Activated T-helper 2 cell treated with anti-CD3 and anti-CD28 coated beads, Interferon-gamma antibody, Interleukin-2, Interleukin-4, amounts not matched to agents 10 μg/mL and 5 μg/mL and 100 μg/mL, durations not matched to agents 14 hours and 24 hours and 36 hours (primary cell): ENCODE data around the gene PLEKHA7. TPM values are rescaled to one million over a fixed set of nuclear protein-coding genes. Genes with fewer than 3 reads are reported as not detected.
"Not testable (repeated sequence)": the region's sequence is repeated elsewhere in the genome, so short reads cannot be mapped to it uniquely, and the experiment has no call there.

Experiments
- DNase-seq: peaks from one replicate; pipeline ENCODE4 v3.0.0; 2021; ENCODE audit warnings: low spot score
- H3K27ac Mint-ChIP-seq: one replicate; pipeline ENCODE4 v1.8.0; 2021; ENCODE audit warnings: mixed read lengths
- H3K27me3 Mint-ChIP-seq: one replicate; pipeline ENCODE4 v1.8.0; 2021; ENCODE audit warnings: low read depth, mixed read lengths
- H3K36me3 Mint-ChIP-seq: one replicate; pipeline ENCODE4 v1.8.0; 2021; ENCODE audit warnings: low read depth, mixed read lengths
- H3K4me1 Mint-ChIP-seq: one replicate; pipeline ENCODE4 v1.8.0; 2021; ENCODE audit warnings: low read depth, mixed read lengths
- H3K4me3 Mint-ChIP-seq: one replicate; pipeline ENCODE4 v1.8.0; 2021; ENCODE audit warnings: low read depth, mild to moderate bottlenecking, moderate library complexity, mixed read lengths
- H3K9me3 Mint-ChIP-seq: one replicate; pipeline ENCODE4 v1.8.0; 2021; ENCODE audit warnings: mixed read lengths
- intact Hi-C: fragments of 100-400 bp; cut with micrococcal nuclease; formaldehyde crosslinking; loops from one replicate; pipeline ENCODE4 v1.15.1; 2023
- total RNA-seq: library from RNA; stranded (reverse); gene quantifications from 2 replicates; pipeline ENCODE4 v1.2.3, GENCODE V29; 2022

The PLEKHA7 gene
- total RNA-seq, 1 donor from 2014 or later = 51.3 TPM

DNA sequence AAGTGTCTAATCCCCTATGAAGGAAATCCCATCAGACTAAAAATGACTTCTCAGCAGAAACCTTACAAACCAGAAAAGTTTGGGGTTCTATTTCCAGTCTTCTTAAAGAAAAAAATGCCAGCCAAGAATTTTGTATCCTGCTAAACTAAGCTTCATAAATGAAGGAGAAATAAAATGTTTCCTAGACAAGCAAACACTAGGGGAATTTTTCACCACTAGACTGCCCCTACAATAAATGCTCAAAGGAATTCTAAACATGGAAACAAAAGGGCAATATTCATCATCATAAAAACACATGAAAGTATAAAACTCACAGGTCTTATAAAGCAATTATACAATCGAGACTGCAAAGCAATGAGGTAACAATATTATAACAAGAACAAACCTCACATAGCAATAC is 124.3 kb downstream of the PLEKHA7 start:
- peaks cover 22% of the 10 kb centered on the region for H3K4me1 Mint-ChIP-seq
- H3K27me3 Mint-ChIP-seq = no peaks in the 10 kb centered on the region
- DNase-seq = no peak
- peaks cover 24% of the 10 kb centered on the region for H3K9me3 Mint-ChIP-seq
- H3K27ac Mint-ChIP-seq = peak overlapping the region; percentile 43
- H3K36me3 Mint-ChIP-seq = peaks cover 19% of the 10 kb centered on the region
- intact Hi-C loops = no loop called here
- no peak overlapping the region for H3K4me3 Mint-ChIP-seq

DNA sequence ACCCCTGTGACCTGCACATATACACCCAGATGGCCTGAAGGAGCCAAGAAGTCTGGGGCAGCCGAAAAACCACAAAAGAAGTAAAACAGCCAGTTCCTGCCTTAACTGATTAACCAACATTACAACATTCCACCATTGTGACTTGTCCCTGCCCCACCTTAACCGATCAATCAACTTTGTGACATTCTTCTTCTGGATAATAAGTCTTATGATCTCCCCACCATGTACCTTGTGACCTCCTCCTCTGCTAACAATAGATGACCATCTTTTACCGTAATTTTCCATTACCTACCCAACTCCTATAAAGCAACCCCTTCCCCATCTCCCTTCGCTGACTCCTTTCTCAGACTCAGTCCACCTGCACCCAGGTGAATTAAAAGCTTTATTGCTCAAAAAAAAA is 125.2 kb downstream of the PLEKHA7 start:
- H3K4me3 Mint-ChIP-seq, intact Hi-C loops, H3K27me3 Mint-ChIP-seq, H3K27ac Mint-ChIP-seq, DNase-seq: not testable (repeated sequence)
- H3K9me3 Mint-ChIP-seq = peaks cover 24% of the 10 kb centered on the region
- peaks cover 19% of the 10 kb centered on the region for H3K36me3 Mint-ChIP-seq
- peaks cover 19% of the 10 kb centered on the region for H3K4me1 Mint-ChIP-seq

DNA sequence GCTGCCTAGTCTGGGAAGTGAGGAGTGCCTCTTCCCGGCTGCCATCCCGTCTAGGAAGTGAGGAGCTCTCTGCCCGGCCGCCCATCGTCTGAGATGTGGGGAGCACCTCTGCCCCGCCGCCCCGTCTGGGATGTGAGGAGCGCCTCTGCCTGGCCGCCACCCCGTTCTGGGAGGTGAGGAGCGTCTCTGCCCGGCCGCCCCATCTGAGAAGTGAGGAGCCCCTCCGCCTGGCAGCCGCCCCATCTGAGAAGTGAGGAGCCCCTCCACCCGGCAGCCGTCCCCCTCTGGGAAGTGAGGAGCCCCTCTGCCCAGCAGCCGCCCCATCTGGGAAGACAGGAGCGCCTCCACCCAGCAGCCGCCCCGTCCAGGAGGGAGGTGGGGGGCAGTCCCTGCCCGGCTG is 126.3 kb downstream of the PLEKHA7 start:
- H3K27me3 Mint-ChIP-seq, H3K4me3 Mint-ChIP-seq, DNase-seq, intact Hi-C loops, H3K27ac Mint-ChIP-seq: not testable (repeated sequence)
- Mint-ChIP-seq H3K9me3 (peaks cover 24% of the 10 kb centered on the region), H3K36me3 (peaks cover 19% of the 10 kb centered on the region), H3K4me1 (peaks cover 17% of the 10 kb centered on the region)

DNA sequence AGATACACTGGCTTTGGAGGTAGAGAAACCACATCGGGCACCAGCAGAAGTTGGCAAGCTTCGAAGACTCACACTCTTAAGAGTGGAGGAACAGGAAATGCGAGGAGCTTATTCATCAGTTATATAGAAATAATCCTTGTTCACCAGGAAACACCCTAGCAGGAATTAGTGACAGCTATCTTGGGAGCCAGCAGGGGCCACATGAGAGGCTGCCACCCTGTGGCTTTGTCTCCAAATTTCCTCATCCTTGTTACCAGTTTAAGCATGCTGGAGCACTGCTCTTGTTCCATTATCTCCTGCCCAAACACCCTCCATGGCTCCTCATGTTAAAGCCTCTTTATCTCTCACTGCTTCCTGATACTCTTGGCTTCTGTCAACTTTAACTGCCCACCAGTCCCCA is 131.0 kb downstream of the PLEKHA7 start:
- Mint-ChIP-seq H3K27ac (no peak overlapping the region), H3K4me1 (peaks cover 14% of the 10 kb centered on the region), H3K36me3 (peaks cover 5% of the 10 kb centered on the region), H3K27me3 (no peaks in the 10 kb centered on the region), H3K9me3 (no peaks in the 10 kb centered on the region), H3K4me3 (no peak overlapping the region)
- DNase-seq = no peak
- intact Hi-C loops = no loop called here

DNA sequence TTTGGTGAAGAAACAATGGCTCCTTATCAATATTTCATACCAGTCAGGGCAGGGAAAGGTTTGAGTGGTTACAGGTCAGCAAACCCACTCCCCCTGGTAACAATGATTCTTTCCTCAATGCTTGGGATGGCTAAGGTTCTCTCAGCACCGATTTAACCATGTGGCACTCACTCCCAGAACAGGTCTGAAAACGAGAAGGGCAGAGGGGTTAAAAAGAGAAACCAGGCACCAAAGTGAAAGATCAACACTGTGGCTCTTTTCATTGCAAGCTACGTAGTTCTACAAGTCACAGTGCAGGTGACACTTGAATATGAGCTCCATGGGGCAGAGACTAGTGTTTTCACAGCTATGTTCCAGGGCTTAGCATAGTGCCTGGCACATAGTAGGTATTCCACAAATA is 132.4 kb downstream of the PLEKHA7 start:
- Mint-ChIP-seq H3K4me1 (peaks cover 14% of the 10 kb centered on the region), H3K36me3 (peaks cover 2% of the 10 kb centered on the region), H3K4me3 (no peak overlapping the region), H3K27ac (no peak overlapping the region), H3K27me3 (no peaks in the 10 kb centered on the region), H3K9me3 (no peaks in the 10 kb centered on the region)
- no peak for DNase-seq
- intact Hi-C loops = loop anchor here (2.0 kb wide), 1 partner anchor 61 kb away; no protein-coding TSS in a partner anchor

DNA sequence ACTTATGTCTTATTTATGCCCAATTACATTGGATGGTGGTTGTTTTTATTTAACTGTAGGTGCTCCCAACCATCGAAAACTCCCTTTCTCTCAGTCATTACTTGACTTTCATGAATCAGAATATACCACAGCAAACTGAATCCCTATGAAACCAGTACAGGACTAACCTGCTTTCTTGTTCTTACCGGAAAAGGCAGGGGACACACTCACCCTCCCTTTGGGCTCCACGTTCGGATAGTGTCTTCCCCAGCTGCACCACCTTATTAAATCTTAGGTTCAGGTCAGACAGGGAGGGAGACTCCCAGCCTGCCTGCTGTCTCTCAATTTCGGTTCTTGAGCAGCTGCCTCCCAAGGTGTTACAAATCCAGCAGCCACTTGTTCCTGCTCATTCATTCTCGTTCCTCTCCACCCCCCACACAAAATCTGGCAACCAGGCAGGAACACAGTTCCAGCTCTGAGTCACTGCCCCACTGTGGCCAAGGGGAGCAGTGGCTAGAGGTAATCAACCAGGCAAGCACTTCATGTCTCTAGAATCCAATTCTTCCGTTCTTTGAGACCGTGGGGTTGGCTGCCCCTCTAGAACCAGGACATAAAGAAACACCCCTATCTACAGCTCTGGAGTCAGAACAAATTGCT is 133.0 kb downstream of the PLEKHA7 start:
- Mint-ChIP-seq H3K9me3 (no peaks in the 10 kb centered on the region), H3K27me3 (no peaks in the 10 kb centered on the region), H3K4me3 (no peak overlapping the region), H3K36me3 (no peaks in the 10 kb centered on the region), H3K27ac (no peak overlapping the region), H3K4me1 (peaks cover 14% of the 10 kb centered on the region)
- intact Hi-C loops = loop anchor here (2.0 kb wide), 1 partner anchor 60 kb away; no protein-coding TSS in a partner anchor
- no peak for DNase-seq

DNA sequence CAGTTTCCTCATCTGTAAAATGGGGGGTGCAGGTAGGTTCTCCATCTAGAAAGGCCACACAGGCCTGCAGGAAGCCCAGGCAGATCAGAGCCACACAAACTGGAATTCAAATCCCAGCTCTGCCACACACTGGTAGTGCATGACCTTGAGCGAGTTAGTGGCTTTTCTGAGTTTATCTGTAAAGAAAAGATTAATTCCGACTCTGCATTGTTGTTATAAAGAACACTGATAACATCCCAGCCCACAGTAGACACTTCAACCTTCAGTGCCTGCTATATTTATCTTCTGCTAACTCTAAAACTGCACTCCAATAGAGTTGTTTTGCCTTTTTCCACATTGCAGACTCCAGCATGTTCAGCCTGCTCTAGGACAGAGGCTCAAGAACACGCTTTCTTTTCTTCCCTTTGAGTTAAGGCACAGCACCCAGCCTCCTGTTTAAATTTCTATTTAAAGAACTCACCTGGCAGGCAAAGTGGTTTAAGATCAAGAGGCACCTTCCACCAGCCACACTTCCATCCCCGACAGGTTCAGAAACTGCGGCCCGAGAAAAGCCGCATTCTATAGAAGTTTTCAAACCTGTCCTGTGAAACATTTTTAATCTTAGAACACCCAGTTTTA is 133.9 kb downstream of the PLEKHA7 start:
- H3K4me1 Mint-ChIP-seq = peaks cover 14% of the 10 kb centered on the region
- no peak overlapping the region for H3K4me3 Mint-ChIP-seq
- no peaks in the 10 kb centered on the region for H3K27me3 Mint-ChIP-seq
- DNase-seq = no peak
- intact Hi-C loops = loop anchor here (2.0 kb wide), 1 partner anchor 59 kb away; no protein-coding TSS in a partner anchor
- no peak overlapping the region for H3K27ac Mint-ChIP-seq
- no peaks in the 10 kb centered on the region for H3K36me3 Mint-ChIP-seq
- no peaks in the 10 kb centered on the region for H3K9me3 Mint-ChIP-seq

DNA sequence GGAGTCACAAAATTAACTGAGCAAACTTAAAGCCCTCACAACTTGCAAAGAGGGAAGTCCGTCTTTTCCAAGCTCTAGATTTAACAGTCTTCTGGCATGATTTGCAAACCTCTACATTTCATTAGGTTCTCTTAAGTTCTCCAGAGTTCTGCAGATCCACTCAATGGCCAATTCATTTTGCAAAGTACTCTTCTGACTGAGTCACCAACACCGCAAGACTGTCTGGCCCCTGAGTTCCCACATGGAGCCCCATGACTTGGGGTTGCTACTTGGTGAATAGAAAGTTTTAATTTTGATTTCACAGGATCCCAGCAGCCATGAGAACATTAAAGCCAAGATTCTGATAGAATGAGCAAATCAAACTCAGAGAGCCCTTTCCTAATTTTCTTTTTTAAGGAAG is 134.5 kb downstream of the PLEKHA7 start:
- no peak overlapping the region for H3K27ac Mint-ChIP-seq
- H3K36me3 Mint-ChIP-seq = no peaks in the 10 kb centered on the region
- no peaks in the 10 kb centered on the region for H3K27me3 Mint-ChIP-seq
- H3K4me1 Mint-ChIP-seq = peaks cover 14% of the 10 kb centered on the region
- no peaks in the 10 kb centered on the region for H3K9me3 Mint-ChIP-seq
- DNase-seq = no peak
- intact Hi-C loops = loop anchor here (2.0 kb wide), 1 partner anchor 59 kb away; no protein-coding TSS in a partner anchor
- H3K4me3 Mint-ChIP-seq = no peak overlapping the region

DNA sequence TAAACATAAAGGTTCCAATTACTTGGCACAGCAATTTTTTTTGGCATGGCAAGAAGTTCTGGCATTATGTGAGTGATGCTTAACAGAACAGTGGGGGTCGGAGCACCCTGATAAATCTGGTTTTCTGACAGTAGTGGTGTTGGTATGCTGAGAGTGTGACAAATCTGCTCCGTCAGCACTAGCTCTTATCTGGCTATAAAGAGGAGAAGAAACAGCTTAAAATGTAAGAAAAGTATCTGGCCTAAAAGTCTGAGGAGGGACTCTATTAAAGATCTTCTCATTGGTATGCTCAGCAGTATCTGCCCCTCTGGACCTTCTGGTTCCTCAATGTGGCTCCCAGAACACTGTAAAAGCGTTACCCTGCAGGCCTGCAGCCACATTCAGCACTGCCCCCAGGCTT is 137.4 kb downstream of the PLEKHA7 start:
- H3K36me3 Mint-ChIP-seq = no peaks in the 10 kb centered on the region
- H3K4me3 Mint-ChIP-seq = no peak overlapping the region
- intact Hi-C loops = no loop called here
- DNase-seq = no peak
- no peak overlapping the region for H3K27ac Mint-ChIP-seq
- no peaks in the 10 kb centered on the region for H3K9me3 Mint-ChIP-seq
- H3K27me3 Mint-ChIP-seq = no peaks in the 10 kb centered on the region
- H3K4me1 Mint-ChIP-seq = peaks cover 6% of the 10 kb centered on the region

DNA sequence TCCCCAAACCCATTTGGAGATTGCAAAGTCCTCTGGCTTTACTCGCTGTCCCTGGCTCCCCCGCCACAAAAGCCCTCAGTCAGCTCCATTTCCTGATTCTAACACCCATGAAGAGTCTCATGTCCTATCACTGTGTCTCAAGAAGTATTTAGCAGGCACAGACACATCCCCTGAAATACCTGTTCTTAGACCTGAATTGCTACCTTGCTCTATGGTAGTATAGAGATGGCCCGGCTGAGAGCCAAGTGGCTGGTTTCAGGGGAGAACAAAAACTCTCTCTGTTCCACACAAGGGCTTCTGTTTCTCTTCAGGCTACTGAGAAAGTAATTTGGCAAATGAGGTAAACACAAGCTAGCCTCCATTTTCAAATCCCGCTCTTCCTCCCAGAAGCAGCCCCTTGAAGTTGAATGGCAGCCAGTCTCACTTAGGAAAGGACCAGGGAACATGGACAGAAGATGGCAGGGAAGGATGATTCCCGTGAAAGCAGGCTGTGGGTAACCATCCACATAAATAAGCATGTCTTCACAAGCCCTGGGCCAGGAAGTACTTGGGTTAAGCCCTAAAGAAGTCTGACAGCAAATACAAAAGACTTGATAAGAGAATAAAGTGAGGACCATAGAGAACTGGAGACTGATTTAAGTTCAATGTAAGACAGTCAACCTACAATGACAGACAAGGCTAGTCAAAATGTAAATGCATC is 138.0 kb downstream of the PLEKHA7 start:
- peaks cover 2% of the 10 kb centered on the region for H3K4me1 Mint-ChIP-seq
- intact Hi-C loops = no loop called here
- H3K4me3 Mint-ChIP-seq = no peak overlapping the region
- no peaks in the 10 kb centered on the region for H3K27me3 Mint-ChIP-seq
- H3K27ac Mint-ChIP-seq = no peak overlapping the region
- no peaks in the 10 kb centered on the region for H3K9me3 Mint-ChIP-seq
- H3K36me3 Mint-ChIP-seq = no peaks in the 10 kb centered on the region
- no peak for DNase-seq

DNA sequence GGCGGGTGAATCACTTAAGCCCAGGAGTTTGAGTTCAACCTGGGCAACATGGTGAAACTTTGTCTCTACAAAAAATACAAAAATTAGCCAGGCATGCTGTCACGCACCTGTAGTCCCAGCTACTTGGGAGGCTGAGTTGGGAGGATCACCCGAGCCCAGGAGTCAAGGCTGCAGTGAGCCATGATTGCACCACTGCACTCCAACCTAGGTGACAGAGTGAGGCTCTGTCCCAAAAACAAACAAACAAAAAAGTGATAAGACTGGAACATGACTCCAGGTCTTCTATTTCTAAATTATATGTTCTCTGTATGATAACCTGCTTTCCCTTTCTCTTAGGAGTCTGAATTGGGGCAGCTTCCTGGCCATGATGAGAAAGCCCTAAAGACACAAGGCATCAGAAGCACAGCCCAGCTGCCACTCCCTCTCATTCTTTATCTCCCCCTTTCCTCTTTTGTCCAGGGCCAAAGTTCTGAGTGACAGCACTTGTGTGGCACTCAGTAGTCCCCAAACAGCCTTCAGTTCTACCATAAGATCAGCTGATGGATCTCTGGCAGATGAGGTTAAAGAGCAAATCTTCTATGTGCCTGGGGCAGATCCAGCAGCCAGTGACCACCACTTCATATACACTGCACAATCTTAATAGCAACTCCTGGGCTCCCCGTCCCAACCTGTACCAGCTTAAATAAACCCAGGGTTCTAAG is 139.8 kb downstream of the PLEKHA7 start:
- intact Hi-C loops = no loop called here
- H3K27me3 Mint-ChIP-seq = no peaks in the 10 kb centered on the region
- DNase-seq = no peak

DNA sequence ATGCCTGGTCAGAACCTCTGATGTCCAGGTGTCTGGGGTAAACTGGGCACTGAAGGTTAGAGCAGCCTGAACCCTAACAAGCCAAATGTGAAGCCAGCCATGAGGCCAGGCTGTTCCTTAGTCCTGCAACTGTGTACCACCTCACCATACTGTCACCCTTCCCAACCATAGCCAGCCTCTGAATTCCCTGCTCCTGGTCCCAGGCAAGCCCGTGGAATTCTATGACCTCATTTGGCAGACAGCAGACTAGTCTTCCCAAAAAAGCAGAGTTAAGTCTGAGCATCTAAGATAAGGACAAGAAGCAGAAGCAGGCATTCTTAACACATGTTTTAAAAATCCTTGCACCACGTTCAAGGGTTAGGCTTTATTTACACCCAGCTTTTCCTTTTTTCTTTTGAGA is 140.9 kb downstream of the PLEKHA7 start:
- Mint-ChIP-seq H3K36me3 (peaks cover 6% of the 10 kb centered on the region), H3K27ac (no peak overlapping the region), H3K4me3 (no peak overlapping the region), H3K27me3 (no peaks in the 10 kb centered on the region), H3K4me1 (peaks cover 3% of the 10 kb centered on the region), H3K9me3 (no peaks in the 10 kb centered on the region)
- intact Hi-C loops = no loop called here
- DNase-seq = no peak

More for the DNA sequence above, 139.8 kb downstream of the PLEKHA7 start:
- no peak overlapping the region for H3K27ac Mint-ChIP-seq
- H3K9me3 Mint-ChIP-seq = no peaks in the 10 kb centered on the region
- peaks cover 2% of the 10 kb centered on the region for H3K4me1 Mint-ChIP-seq
- H3K4me3 Mint-ChIP-seq = no peak overlapping the region
- peaks cover under 1% of the 10 kb centered on the region for H3K36me3 Mint-ChIP-seq
